Ovary (tissue), 3 donors: Measurements from ENCODE around the gene BMAL2.

ENCODE experiments used
- EP300 ChIP-seq: sonication (generic); formaldehyde crosslinking; IDR thresholded peaks from one replicate; pipeline ENCODE4 v1.6.1; 2017; ENCODE audit warnings: antibody characterized with exemption
- POLR2A ChIP-seq: fragments of 450-650 bp; IDR thresholded peaks from one replicate; pipeline ENCODE4 v1.6.1; 2017; ENCODE audit warnings: antibody characterized with exemption, mild to moderate bottlenecking, moderate library complexity
- TF ChIP-seq, protein P1 (sequence below), 3 donors: fragments of 450-650 bp in 2 of 3; fragments of 200-600 bp in 1 of 3; IDR thresholded peaks; one replicate each; pipeline versions ENCODE4 v1.5.1 to v1.8.0; 2016 to 2022; ENCODE audit warnings: antibody characterized with exemption in 3 of 3, mild to moderate bottlenecking in 1 of 3
- donor health status: DM: no; HTN: no; CAD: no.

DNA sequence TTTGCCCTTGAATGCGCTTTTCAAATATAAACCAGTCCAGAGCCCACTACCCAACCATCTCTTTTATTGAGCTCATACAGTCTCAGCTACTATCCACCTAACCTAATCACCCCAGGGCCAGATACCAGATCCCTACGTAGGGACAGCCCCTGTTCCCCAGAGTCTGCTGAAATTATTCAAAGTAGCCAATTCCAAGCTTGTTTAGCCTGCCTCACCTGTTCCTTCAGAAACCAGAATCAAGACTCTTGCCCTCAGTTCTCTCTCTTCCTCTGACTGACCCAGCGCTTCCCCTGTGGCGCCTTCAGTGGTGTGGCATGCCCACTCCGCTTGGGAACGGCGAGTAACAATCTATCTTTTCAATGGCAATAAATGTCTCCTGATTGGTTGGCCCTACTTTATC lies 18.8 kb downstream of the BMAL2 start:
- TF ChIP-seq, protein P1, sequence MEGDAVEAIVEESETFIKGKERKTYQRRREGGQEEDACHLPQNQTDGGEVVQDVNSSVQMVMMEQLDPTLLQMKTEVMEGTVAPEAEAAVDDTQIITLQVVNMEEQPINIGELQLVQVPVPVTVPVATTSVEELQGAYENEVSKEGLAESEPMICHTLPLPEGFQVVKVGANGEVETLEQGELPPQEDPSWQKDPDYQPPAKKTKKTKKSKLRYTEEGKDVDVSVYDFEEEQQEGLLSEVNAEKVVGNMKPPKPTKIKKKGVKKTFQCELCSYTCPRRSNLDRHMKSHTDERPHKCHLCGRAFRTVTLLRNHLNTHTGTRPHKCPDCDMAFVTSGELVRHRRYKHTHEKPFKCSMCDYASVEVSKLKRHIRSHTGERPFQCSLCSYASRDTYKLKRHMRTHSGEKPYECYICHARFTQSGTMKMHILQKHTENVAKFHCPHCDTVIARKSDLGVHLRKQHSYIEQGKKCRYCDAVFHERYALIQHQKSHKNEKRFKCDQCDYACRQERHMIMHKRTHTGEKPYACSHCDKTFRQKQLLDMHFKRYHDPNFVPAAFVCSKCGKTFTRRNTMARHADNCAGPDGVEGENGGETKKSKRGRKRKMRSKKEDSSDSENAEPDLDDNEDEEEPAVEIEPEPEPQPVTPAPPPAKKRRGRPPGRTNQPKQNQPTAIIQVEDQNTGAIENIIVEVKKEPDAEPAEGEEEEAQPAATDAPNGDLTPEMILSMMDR (IDR thresholded peaks at IDR 0.05): no peak
- TF ChIP-seq POLR2A (no peak), EP300 (no peak)
